SK-N-SH (cell line): ENCODE measurements around the gene SCAMP3.

Experiments
- CHD2 ChIP-seq: fragments of 150-350 bp; IDR thresholded peaks from 2 replicates; pipeline ENCODE4 v1.6.1; 2018; ENCODE audit warnings: low read length; ENCODE audit not compliant: partially characterized antibody
- CTCF ChIP-seq: fragments of 200-600 bp; sonication (generic); IDR thresholded peaks from 2 replicates; pipeline ENCODE4 v1.6.1; 2017; ENCODE audit warnings: antibody characterized with exemption, mild to moderate bottlenecking, moderate library complexity
- GABPA ChIP-seq: IDR thresholded peaks from 2 replicates; pipeline ENCODE4 v1.4.0; 2012; ENCODE audit warnings: low read depth, mild to moderate bottlenecking
- GATA2 ChIP-seq: sonication (generic); formaldehyde crosslinking; IDR thresholded peaks from 2 replicates; pipeline ENCODE4 v1.5.0; 2020; ENCODE audit warnings: mild to moderate bottlenecking, missing genetic modification reagents
- PBX3 ChIP-seq: IDR thresholded peaks from 2 replicates; pipeline ENCODE4; 2012
- POLR2AphosphoS5 ChIP-seq: IDR thresholded peaks from 2 replicates; pipeline ENCODE4 v1.6.1; 2012; ENCODE audit warnings: low read depth, low read length
- RAD21 ChIP-seq: IDR thresholded peaks from 2 replicates; pipeline ENCODE4 v1.6.1; 2012; ENCODE audit warnings: mild to moderate bottlenecking, low read length
- RCOR1 ChIP-seq: fragments of 150-350 bp; IDR thresholded peaks from 2 replicates; pipeline ENCODE4 v1.6.1; 2017; ENCODE audit warnings: antibody characterized with exemption, low read length
- REST ChIP-seq: IDR thresholded peaks from 2 replicates; pipeline ENCODE4 v1.6.1; 2012; ENCODE audit warnings: mild to moderate bottlenecking, low read depth, low read length, moderate library complexity
- TAF1 ChIP-seq: IDR thresholded peaks from 2 replicates; pipeline ENCODE4 v1.6.1; 2012; ENCODE audit warnings: low read depth, mild to moderate bottlenecking, low read length, moderate library complexity, borderline replicate concordance
- TCF12 ChIP-seq: IDR thresholded peaks from 2 replicates; pipeline ENCODE4 v1.4.0; 2012
- USF2 ChIP-seq: fragments of 150-350 bp; IDR thresholded peaks from 2 replicates; pipeline ENCODE4 v1.6.1; 2017; ENCODE audit warnings: antibody characterized with exemption, low read length, low read depth, borderline replicate concordance

GRCh38 chr1:155251566-155251965, 10.6 kb downstream of the SCAMP3 start:
- TF ChIP-seq POLR2AphosphoS5 (no peak), CTCF (no peak), PBX3 (no peak), CHD2 (no peak), GABPA (no peak), GATA2 (CRISPR knock-in tag) (no peak), TAF1 (no peak), USF2 (no peak), RCOR1 (no peak), TCF12 (no peak), REST (no peak), RAD21 (no peak)
